HepG2 (cell line): ENCODE data around the gene EBLN2.

Source experiments
- ARHGAP35 ChIP-seq: sonication (generic); formaldehyde crosslinking; IDR thresholded peaks from 2 replicates; pipeline ENCODE4 v1.9.0; 2022; ENCODE audit warnings: mild to moderate bottlenecking, inconsistent platforms, moderate library complexity, missing genetic modification reagents, borderline replicate concordance
- CTCF ChIP-seq: sonication (generic); formaldehyde crosslinking; IDR thresholded peaks from 2 replicates; pipeline ENCODE4 v1.5.0; 2020; ENCODE audit warnings: mild to moderate bottlenecking, missing genetic modification reagents, moderate library complexity
- KLF16 ChIP-seq, 2 experiments: sonication (generic) in 1 of 2; formaldehyde crosslinking in 1 of 2; IDR thresholded peaks; 2 replicates each; pipeline versions ENCODE4 v1.6.1 to v1.8.0; 2016 to 2023; ENCODE audit warnings: missing genetic modification reagents in 2 of 2, missing compliant biosample characterization in 1 of 2
- TAF1 ChIP-seq: sonication (generic); formaldehyde crosslinking; IDR thresholded peaks from 2 replicates; pipeline ENCODE4 v1.4.0; 2020; ENCODE audit warnings: missing genetic modification reagents
- ZNF121 ChIP-seq: sonication (generic); formaldehyde crosslinking; IDR thresholded peaks from 2 replicates; pipeline ENCODE4 v1.5.0; 2020; ENCODE audit warnings: mild to moderate bottlenecking, missing genetic modification reagents
- ZNF335 ChIP-seq: sonication (generic); formaldehyde crosslinking; IDR thresholded peaks from 2 replicates; pipeline ENCODE4 v1.4.0; 2020; ENCODE audit warnings: missing genetic modification reagents
- ZNF605 ChIP-seq: sonication (generic); formaldehyde crosslinking; IDR thresholded peaks from 2 replicates; pipeline ENCODE4 v1.8.0; 2022; ENCODE audit warnings: mild to moderate bottlenecking, missing genetic modification reagents
- ZNF674 ChIP-seq: sonication (generic); formaldehyde crosslinking; IDR thresholded peaks from 2 replicates; pipeline ENCODE4 v1.5.0; 2020; ENCODE audit warnings: low read depth, mild to moderate bottlenecking, missing genetic modification reagents
- TF ChIP-seq, protein P1 (sequence below): sonication (generic); formaldehyde crosslinking; IDR thresholded peaks from 2 replicates; pipeline ENCODE4 v1.8.0; 2022; ENCODE audit warnings: missing genetic modification reagents, mild to moderate bottlenecking, moderate library complexity, borderline replicate concordance

GRCh38 chr3:73098026-73098425 is 36.6 kb downstream of the EBLN2 start:
- TF ChIP-seq ARHGAP35 (CRISPR knock-in tag) = no peak
- no peak for TF ChIP-seq CTCF (CRISPR knock-in tag)
- no peak for TF ChIP-seq ZNF121
- no peak for TF ChIP-seq ZNF674 (CRISPR knock-in tag)
- TF ChIP-seq, protein P1, sequence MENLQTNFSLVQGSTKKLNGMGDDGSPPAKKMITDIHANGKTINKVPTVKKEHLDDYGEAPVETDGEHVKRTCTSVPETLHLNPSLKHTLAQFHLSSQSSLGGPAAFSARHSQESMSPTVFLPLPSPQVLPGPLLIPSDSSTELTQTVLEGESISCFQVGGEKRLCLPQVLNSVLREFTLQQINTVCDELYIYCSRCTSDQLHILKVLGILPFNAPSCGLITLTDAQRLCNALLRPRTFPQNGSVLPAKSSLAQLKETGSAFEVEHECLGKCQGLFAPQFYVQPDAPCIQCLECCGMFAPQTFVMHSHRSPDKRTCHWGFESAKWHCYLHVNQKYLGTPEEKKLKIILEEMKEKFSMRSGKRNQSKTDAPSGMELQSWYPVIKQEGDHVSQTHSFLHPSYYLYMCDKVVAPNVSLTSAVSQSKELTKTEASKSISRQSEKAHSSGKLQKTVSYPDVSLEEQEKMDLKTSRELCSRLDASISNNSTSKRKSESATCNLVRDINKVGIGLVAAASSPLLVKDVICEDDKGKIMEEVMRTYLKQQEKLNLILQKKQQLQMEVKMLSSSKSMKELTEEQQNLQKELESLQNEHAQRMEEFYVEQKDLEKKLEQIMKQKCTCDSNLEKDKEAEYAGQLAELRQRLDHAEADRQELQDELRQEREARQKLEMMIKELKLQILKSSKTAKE (CRISPR knock-in tag) = no peak
- no peak for TF ChIP-seq KLF16 (CRISPR knock-in tag; IDR thresholded peaks at IDR 0.05)
- TF ChIP-seq TAF1 = no peak
- no peak for TF ChIP-seq ZNF335 (CRISPR knock-in tag)
- TF ChIP-seq ZNF605 (CRISPR knock-in tag) = no peak
